OCI-LY1 (cell line): ENCODE measurements around the gene GYS2.

ENCODE experiments used
- H2AFZ ChIP-seq: fragments of 200-600 bp; sonication (generic), shearing (Covaris generic); 2 replicates; pipeline ENCODE4 v1.6.0; 2014; ENCODE audit warnings: antibody characterized with exemption, mild to moderate bottlenecking, low read length
- H3F3A ChIP-seq: fragments of 200-600 bp; sonication (generic), shearing (Covaris generic); 2 replicates; pipeline ENCODE4 v1.6.0; 2014; ENCODE audit warnings: mild to moderate bottlenecking, antibody characterized with exemption, low read length, moderate library complexity; ENCODE audit not compliant: insufficient read depth
- H3K27ac ChIP-seq: fragments of 200-600 bp; sonication (generic); 2 replicates; pipeline ENCODE4 v1.5.1; 2014; ENCODE audit warnings: low read length, mixed run types, mild to moderate bottlenecking, low read depth; ENCODE audit not compliant: poor library complexity, severe bottlenecking
- H3K27me3 ChIP-seq: fragments of 200-600 bp; sonication (generic); 2 replicates; pipeline ENCODE4 v1.6.0; 2014; ENCODE audit warnings: antibody characterized with exemption, mild to moderate bottlenecking, low read length, moderate library complexity; ENCODE audit not compliant: insufficient read depth
- H3K36me3 ChIP-seq: fragments of 200-600 bp; sonication (generic); 2 replicates; pipeline ENCODE4 v1.6.1; 2014; ENCODE audit warnings: mild to moderate bottlenecking, antibody characterized with exemption, low read length, moderate library complexity, mixed read lengths; ENCODE audit not compliant: insufficient read depth
- H3K4me1 ChIP-seq: fragments of 200-600 bp; sonication (generic); 2 replicates; pipeline ENCODE4 v1.5.1; 2014; ENCODE audit warnings: mild to moderate bottlenecking, low read length, moderate library complexity; ENCODE audit not compliant: insufficient read depth, severe bottlenecking
- H3K4me2 ChIP-seq: fragments of 200-600 bp; sonication (generic), shearing (Covaris generic); 2 replicates; pipeline ENCODE4 v1.6.1; 2014; ENCODE audit warnings: low read length
- H3K4me3 ChIP-seq: fragments of 200-600 bp; sonication (generic); 2 replicates; pipeline ENCODE4 v1.5.1; 2014; ENCODE audit warnings: low read length, low read depth, mild to moderate bottlenecking, mixed read lengths; ENCODE audit not compliant: poor library complexity, severe bottlenecking
- H3K79me2 ChIP-seq: fragments of 200-600 bp; shearing (Covaris generic); 2 replicates; pipeline ENCODE4 v1.6.1; 2016; ENCODE audit warnings: mixed run types, low read length, mixed read lengths; ENCODE audit not compliant: insufficient read depth
- H3K9ac ChIP-seq: fragments of 200-600 bp; sonication (generic), shearing (Covaris generic); 2 replicates; pipeline ENCODE4 v1.6.1; 2014; ENCODE audit warnings: mild to moderate bottlenecking, low read length, mixed read lengths
- H3K9me2 ChIP-seq: fragments of 200-600 bp; sonication (generic), shearing (Covaris generic); 2 replicates; pipeline ENCODE4 v1.6.1; 2014; ENCODE audit warnings: low read depth, mild to moderate bottlenecking, low read length, mixed read lengths
- H3K9me3 ChIP-seq: fragments of 200-600 bp; shearing (Covaris generic); 2 replicates; pipeline ENCODE4 v1.6.1; 2014; ENCODE audit warnings: low read length, mixed read lengths
- H4K20me1 ChIP-seq: fragments of 200-600 bp; sonication (generic), shearing (Covaris generic); 2 replicates; pipeline ENCODE4 v1.6.0; 2016; ENCODE audit warnings: mild to moderate bottlenecking, low read length; ENCODE audit not compliant: insufficient read depth
- EZH2 ChIP-seq: fragments of 200-600 bp; sonication (generic), shearing (Covaris generic); IDR thresholded peaks from 2 replicates; pipeline ENCODE4 v1.8.0; 2017; ENCODE audit warnings: borderline replicate concordance, mixed run types, mild to moderate bottlenecking, antibody characterized with exemption, low read length, moderate library complexity, mixed read lengths
- TF ChIP-seq, protein P1 (sequence below): fragments of 200-600 bp; sonication (generic), shearing (Covaris generic); IDR thresholded peaks from 2 replicates; pipeline ENCODE4 v1.5.1; 2017; ENCODE audit warnings: mild to moderate bottlenecking, antibody characterized with exemption, low read length, moderate library complexity, mixed read lengths

GYS2 gene

DNA sequence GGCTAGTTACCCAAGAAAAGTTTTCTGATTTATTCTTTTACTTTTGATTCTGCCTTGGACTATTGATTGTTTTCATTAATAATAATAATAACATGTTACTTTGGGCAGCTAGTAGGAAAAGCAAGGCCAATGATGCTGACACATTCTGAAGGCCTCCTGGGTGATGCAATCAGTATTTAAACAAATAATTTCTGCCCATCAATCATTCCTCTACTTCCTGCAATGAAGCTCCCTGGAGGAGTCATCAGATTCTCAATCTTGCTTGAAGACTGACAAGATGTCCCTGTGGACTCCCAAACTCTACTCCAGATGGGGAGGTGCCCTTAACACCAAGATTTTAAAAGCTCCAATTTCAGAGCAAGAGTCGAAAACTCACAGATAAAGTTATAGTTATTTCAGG, 78.6 kb downstream of the GYS2 start, which contains the start of gene SPX:
TSS of gene SPX (plus strand) at position 244 of the 400 bp plus-strand sequence. CDS start 177 bp downstream, outside the sequence.
- Histone ChIP-seq H4K20me1 (no peaks in the 10 kb centered on the region; the same call in 1 of the 2 replicates), H3K36me3 (no peaks in the 10 kb centered on the region), H3K9me2 (no peaks in the 10 kb centered on the region), H3K9ac (no peak within 1 kb of the TSS), H3F3A (no peaks in the 10 kb centered on the region), H2AFZ (no peak within 1 kb of the TSS), H3K27ac (no peak within 1 kb of the TSS), H3K4me3 (peak within 1 kb of the TSS; percentile 61), H3K4me2 (peak within 1 kb of the TSS; percentile 69), H3K9me3 (no peaks in the 10 kb centered on the region), H3K79me2 (no peaks in the 10 kb centered on the region), H3K4me1 (peaks cover 17% of the 10 kb centered on the region), H3K27me3 (no peaks in the 10 kb centered on the region)
- no peak for TF ChIP-seq EZH2
- TF ChIP-seq, protein P1, sequence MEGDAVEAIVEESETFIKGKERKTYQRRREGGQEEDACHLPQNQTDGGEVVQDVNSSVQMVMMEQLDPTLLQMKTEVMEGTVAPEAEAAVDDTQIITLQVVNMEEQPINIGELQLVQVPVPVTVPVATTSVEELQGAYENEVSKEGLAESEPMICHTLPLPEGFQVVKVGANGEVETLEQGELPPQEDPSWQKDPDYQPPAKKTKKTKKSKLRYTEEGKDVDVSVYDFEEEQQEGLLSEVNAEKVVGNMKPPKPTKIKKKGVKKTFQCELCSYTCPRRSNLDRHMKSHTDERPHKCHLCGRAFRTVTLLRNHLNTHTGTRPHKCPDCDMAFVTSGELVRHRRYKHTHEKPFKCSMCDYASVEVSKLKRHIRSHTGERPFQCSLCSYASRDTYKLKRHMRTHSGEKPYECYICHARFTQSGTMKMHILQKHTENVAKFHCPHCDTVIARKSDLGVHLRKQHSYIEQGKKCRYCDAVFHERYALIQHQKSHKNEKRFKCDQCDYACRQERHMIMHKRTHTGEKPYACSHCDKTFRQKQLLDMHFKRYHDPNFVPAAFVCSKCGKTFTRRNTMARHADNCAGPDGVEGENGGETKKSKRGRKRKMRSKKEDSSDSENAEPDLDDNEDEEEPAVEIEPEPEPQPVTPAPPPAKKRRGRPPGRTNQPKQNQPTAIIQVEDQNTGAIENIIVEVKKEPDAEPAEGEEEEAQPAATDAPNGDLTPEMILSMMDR = no peak

DNA sequence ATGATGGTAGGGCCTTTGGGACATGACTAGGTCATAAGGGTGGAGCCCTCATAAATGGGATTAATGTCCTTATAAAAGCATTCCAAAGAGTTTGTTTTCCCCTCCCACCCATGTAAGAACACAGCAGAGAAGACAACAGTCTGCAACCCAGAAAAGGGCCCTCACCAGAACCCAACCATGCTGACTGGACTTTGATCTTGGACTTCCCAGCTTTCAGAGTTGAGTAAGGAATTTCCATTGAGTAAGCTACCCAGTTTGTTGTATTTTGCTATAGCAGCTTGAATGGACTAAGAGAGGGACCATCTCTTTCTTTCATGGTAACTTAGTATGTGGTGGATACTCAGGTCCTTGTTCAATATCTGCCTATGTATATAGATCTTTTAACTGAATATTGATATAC, 81.5 kb downstream of the GYS2 start:
- Histone ChIP-seq H3K9me3 (no peaks in the 10 kb centered on the region), H3K9ac (no peak overlapping the region), H3F3A (no peaks in the 10 kb centered on the region), H3K4me3 (no peak overlapping the region), H3K4me1 (peaks cover 3% of the 10 kb centered on the region), H3K4me2 (no peak overlapping the region), H4K20me1 (no peaks in the 10 kb centered on the region), H3K9me2 (no peaks in the 10 kb centered on the region), H3K27ac (no peak overlapping the region), H3K27me3 (no peaks in the 10 kb centered on the region), H3K36me3 (no peaks in the 10 kb centered on the region), H3K79me2 (no peaks in the 10 kb centered on the region), H2AFZ (no peak overlapping the region)
- TF ChIP-seq EZH2 = no peak
- TF ChIP-seq, protein P1 = no peak

DNA sequence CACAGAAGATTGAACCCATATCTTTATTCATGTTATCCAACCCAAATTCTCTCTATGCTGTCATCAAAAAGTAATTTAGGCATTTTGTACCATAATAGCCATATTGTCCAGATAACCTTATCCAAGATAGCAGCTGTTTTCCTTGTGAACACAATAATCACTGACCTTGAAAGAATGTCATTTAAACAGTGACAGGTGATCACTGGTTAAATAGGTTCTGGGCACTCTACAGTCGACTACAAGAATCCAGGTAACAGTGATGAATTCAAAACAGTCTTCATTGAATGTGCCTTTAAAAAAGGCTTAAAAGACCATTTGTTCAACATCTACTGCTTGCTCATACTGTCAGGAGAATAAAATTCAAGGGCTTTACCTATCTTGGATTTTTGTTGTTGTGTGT, 83.1 kb downstream of the GYS2 start:
- no peaks in the 10 kb centered on the region for H3F3A ChIP-seq
- H3K9ac ChIP-seq = no peak overlapping the region
- no peak overlapping the region for H3K4me2 ChIP-seq
- H3K36me3 ChIP-seq = no peaks in the 10 kb centered on the region
- no peaks in the 10 kb centered on the region for H3K9me2 ChIP-seq
- no peaks in the 10 kb centered on the region for H4K20me1 ChIP-seq
- TF ChIP-seq EZH2 = no peak
- TF ChIP-seq, protein P1 = no peak
- no peak overlapping the region for H3K27ac ChIP-seq
- H3K27me3 ChIP-seq = no peaks in the 10 kb centered on the region
- H3K4me1 ChIP-seq = no peaks in the 10 kb centered on the region
- H2AFZ ChIP-seq = no peak overlapping the region
- H3K9me3 ChIP-seq = no peaks in the 10 kb centered on the region
- no peaks in the 10 kb centered on the region for H3K79me2 ChIP-seq
- H3K4me3 ChIP-seq = no peak overlapping the region
